Tibial artery (tissue), 4 donors: ENCODE results near the gene SCCPDH.

ENCODE experiments used
- DNase-seq, 2 donors: peaks; one replicate each; pipeline ENCODE4 v3.0.0-alpha.2; 2019
- H3K27ac ChIP-seq, 2 donors: fragments of 200-600 bp; sonication (generic) in 1 of 2; 1 replicate in 1 of 2; 2 replicates in 1 of 2; pipeline ENCODE4 v1.5.1; 2018 to 2019; ENCODE audit warnings: mild to moderate bottlenecking in 1 of 2
- H3K27me3 ChIP-seq, 2 donors: fragments of 200-600 bp; sonication (generic) in 1 of 2; one replicate each; pipeline versions ENCODE4 v1.5.1 to v1.6.0; 2016 to 2019
- H3K36me3 ChIP-seq, 3 donors: fragments of 200-600 bp; sonication (generic) in 2 of 3; one replicate each; pipeline ENCODE4 v1.5.1; 2016 to 2019; ENCODE audit warnings: mild to moderate bottlenecking in 2 of 3
- H3K4me1 ChIP-seq, 4 donors: fragments of 200-600 bp; sonication (generic) in 2 of 4; 1 replicate in 3 of 4; 2 replicates in 1 of 4; pipeline ENCODE4 v1.5.1; 2016 to 2019
- H3K4me3 ChIP-seq, 2 donors: fragments of 200-600 bp; sonication (generic) in 1 of 2; 1 replicate in 1 of 2; 2 replicates in 1 of 2; pipeline ENCODE4 v1.5.1; 2018 to 2019; ENCODE audit warnings: mild to moderate bottlenecking in 2 of 2
- H3K9me3 ChIP-seq, 3 donors: fragments of 200-600 bp; sonication (generic) in 1 of 3; one replicate each; pipeline ENCODE4 v1.5.1; 2016 to 2019
- CTCF ChIP-seq, 2 experiments: fragments of 200-600 bp in 1 of 2; fragments of 450-650 bp in 1 of 2; IDR thresholded peaks; one replicate each; pipeline ENCODE4 v1.5.1; 2017 to 2019; ENCODE audit warnings: antibody characterized with exemption in 2 of 2, mild to moderate bottlenecking in 1 of 2, moderate library complexity in 1 of 2
- intact Hi-C: fragments of 100-400 bp; cut with DNase I; formaldehyde crosslinking; loops from one replicate; pipeline ENCODE4 v1.15.0; 2023; ENCODE audit warnings: low total_unique reads

The SCCPDH gene

GRCh38 chr1:246815693-246816270, 91.6 kb downstream of the SCCPDH start:
- Histone ChIP-seq H3K4me1 (no peaks in the 10 kb centered on the region), H3K4me3 (no peak overlapping the region), H3K27me3 (no peaks in the 10 kb centered on the region), H3K27ac (no peak overlapping the region), H3K9me3 (no peaks in the 10 kb centered on the region), H3K36me3 (no peaks in the 10 kb centered on the region)
- DNase-seq, result no peak
- TF ChIP-seq CTCF (IDR thresholded peaks at IDR 0.05), result no peak
- intact Hi-C loops, result no loop called here
